Activated T-cell treated with anti-CD3 and anti-CD28 coated beads for 48 hours (primary cell): ENCODE data around the gene ATE1.
"Not testable (repeated sequence)": the region's sequence is repeated elsewhere in the genome, so short reads cannot be mapped to it uniquely, and the experiment has no call there.

ENCODE experiments used
- DNase-seq: peaks from one replicate; pipeline ENCODE4 v3.0.0-alpha.2; 2020; ENCODE audit warnings: low read depth

Gene ATE1

DNA sequence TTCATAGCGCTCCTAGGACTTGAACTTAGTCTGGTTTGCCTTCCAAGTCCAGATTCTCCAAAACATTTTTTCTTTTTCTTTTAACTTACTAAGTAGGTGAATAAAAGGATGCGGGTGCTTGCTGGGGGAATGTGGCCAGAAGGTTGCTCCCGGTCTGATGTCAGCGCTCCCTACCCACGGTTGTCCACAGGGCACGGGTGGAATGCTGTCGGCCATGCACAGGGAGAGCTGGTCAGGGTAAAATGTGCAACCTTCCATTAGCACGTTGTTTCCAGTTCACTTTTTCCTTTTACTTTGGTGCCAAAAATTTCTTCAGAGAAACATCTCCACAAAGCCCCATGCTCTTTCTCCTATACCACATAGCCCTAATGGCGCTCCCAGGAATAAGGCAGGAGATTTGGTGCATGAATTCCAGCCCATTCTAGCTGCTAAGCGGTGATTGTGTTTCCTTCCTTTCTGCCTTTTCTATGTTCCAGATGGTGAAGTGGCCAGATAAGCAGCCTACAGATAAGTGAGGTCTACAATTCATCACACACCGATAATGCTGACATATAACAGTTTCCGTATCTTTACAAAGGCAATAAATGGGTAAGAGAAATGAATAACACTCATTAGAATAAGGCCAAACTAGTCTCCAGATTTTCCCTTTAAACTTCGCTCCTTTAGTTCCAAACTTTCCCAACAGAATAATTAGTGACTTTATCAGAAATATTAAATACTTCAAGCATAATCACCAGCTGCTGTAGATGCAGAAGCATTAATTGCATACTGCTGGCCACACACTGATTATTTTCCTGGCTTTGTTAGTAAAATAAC, 191.3 kb downstream of the ATE1 start:
- no peak for DNase-seq

DNA sequence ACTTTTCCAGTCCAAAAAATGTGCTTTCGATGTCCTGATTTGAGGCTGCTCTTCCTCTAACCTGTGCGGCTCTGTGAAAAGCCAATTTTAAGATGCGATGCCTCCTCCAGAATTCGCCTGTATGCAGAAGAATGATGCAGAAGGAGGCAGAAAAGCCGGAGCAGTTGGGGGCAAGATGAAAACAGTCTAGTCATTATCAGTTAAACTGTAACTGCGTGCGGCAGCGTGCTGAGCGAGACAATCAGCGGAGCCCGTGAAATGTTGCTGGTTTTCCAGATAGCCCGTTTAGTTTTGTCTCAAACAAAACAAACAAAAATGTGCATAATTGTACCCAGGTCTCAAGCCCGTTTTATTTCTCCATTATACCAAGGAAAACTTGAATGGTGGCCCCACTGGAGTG, 192.6 kb downstream of the ATE1 start:
- no peak for DNase-seq

DNA sequence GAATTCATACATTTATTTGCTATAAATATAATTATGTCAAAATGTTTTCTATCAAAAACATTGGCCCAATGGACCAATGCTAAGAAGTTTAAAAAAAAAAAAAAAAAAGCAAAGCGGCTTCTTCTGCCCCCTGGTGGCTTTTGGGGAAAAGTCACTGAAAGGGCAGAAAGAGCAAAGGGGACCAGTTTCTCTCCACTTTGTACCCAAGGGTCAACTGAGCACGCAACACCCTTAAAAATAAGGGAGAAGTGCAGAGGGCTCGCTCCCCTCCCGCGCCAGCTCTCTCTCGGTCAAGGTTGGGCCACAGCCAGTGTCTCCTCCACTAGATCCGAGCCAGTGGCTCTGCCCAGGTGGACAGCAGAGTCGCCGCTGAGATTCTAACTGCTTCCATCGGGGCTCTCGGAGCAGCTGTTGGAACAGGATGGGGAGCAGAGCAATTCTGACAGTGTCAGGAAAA, 193.2 kb downstream of the ATE1 start:
- DNase-seq, result no peak

DNA sequence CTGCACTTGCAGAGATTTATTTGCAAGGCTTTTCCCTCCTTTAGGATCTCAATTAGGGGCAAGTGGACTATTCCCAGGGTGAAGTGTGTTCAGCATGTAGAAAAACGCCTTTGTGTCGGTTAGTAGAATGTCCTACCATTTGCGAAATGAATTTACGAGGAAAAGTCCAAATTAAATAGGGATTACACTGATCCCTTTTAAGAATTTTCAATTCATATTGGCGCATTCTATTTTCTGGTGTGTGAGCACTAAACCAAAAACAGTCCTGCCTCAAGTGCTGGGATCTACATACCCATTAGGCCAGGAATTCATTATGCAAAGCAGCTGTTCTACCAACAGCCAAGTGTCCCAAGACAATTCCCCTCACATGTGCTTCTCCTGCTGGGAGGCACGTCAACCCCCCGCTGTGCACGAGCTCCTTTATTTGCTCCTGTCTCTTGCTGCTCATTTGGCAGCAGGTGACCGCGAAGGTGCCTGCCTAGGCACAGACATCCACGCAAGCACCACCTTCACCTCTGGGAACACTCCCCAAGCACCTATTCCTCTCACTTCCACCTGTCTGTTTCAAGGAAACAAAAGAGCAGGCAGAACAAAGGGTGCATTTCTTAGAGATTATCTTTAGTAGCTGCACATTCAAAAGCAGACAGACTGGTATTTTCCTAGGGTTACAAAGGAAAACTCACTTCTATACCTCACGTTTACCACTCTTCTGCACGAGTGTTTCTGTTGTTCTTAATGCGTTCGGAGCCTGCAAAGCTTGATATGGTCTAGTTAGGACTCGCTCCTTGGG, 195.0 kb downstream of the ATE1 start:
- DNase-seq, result no peak

DNA sequence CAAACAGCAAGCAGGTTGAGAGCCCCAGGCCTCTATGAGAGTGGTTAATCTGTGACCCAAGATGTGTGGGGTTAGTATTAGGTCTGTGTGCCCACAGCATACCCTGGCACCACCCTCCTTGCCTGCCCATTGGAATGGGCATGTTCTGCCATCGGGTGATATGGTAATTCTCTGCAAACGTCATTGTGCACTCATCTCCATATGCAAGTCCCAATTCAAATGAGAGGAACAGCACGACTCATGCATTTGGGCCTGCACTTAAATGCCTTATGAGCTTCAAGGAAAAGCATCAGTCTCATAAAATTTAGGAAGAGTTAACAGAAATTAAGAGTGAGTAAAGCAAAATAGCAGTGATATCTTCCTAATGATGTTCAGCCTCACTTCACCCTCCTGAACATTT, 195.7 kb downstream of the ATE1 start:
- no peak for DNase-seq

DNA sequence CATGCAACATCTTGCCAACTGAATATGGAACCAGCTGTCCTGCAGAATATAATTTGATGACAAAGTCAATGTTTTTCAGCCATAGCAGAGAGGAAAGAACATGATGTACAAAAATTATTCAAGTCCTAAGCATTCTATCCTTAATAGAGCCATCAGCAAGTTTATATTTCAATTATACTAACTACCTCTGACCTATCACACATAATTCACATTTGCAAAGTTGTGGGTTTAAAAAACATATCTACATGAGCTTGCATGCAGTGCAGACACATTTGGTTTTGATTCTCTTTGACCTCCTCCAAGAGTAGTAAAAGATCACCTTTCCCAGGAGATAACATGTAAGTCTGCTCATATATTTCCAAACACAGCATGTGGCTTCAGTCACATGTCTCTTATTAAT, 203.5 kb downstream of the ATE1 start:
- no peak for DNase-seq

DNA sequence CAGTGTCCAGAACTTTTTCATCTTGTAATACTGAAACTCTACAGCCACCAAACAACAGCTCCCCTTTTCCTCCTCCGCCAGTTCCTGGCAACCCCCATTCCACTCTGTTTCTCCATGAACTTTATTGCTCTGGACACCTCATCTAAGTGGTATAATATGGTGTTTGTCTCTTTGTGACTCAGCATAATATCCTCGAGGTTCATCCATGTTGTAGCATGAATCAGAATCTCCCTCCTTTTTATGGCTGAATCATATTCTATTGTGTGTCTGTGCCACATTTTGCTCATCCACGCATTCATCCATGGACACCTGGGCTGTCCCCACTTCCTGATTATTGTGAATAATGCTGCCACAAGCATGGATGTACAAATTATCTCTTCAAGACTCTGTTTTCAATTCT, 205.2 kb downstream of the ATE1 start:
- DNase-seq, result no peak

DNA sequence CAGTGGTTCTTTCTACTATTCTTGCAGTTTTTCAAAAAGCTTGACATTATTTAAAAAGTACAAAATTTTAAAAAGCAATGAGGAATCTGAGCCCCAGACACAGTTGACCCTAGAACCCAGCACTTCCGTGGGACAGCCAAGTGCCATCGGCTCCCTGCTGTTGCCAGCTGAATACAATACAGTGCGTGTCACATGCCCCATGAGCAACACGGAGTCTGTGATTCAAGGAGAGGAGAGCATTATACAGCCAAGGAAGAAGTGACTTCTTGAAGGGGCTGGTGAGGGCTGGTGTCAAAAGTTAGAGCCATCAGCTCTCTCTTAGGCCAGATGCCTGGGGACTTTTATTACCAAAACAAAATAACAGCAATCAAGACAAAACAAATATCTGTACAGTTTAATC, 206.6 kb downstream of the ATE1 start:
- DNase-seq, result no peak

DNA sequence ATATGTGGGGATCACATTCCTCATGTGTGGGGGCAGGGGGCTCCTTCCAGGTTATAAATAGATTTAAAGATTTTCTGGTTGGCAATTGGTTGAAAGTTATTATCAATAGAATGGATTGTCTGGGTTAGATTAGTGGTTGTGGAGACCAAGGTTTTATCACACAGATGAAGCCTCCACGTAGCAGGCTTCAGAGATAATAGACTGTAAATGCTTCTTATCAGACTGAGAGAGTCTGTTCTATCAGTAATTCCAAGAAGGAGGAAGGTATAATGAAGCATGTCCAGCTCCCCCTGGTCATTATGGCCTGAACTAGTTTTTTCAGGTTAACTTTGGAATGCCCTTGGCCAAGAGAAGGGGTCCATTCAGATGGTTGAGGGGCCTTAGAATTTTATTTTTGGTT, 211.9 kb downstream of the ATE1 start:
- DNase-seq, result no peak

DNA sequence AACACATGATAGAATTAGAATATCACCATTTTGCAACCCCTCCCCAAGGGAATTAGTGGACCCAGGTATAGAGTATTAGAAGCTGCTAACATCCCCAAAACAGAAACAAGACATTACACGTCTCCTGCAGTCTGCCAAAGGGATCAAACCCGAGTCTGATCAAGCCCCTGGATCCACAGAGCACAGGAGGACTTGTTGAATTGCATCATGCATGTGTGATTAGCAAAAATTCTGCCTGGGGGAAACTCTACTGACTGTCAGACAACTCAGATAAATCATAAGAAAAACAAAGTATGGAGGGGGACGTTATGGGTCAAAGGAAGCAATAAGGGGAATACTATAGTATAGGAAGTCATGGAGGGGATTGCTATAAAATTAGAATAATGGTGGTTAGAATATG, 212.8 kb downstream of the ATE1 start:
- no peak for DNase-seq

DNA sequence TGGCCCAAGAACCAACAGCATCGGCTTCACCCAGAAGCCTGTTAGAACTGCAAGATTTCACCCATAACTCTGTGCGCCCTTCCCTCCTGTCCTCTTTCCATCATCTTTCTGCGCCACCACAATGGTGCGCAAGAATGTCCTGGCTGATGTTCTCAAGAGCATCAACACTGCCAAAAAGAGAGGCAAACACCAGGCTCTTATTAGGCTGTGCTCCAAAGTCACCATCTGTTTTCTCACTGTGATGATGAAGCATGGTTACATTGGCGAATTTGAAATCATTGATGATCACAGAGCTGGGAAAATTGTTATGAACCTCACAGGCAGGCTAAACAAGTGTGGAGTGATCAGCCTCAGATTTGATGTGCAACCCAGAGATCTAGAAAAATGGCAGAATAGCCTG, 214.3 kb downstream of the ATE1 start:
- DNase-seq, result no peak

DNA sequence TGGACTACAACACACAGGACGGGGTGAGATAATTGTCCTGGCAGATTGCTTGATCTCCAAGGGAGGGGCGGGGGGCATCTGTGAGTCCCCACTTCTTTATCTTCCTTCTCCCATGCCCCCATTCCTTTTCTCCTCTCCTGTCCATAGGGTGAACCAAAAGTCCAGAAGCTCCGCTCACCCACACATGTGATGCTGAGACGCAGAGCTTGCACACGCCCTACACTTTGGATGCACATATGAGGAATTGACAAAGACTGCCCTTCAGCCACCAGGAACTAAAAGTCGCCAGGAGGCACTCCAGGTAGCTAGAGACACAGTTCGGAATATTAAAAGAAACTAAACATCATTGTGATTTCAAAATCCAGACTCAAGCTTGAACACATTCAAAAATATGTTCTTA, 216.9 kb downstream of the ATE1 start:
- no peak for DNase-seq

DNA sequence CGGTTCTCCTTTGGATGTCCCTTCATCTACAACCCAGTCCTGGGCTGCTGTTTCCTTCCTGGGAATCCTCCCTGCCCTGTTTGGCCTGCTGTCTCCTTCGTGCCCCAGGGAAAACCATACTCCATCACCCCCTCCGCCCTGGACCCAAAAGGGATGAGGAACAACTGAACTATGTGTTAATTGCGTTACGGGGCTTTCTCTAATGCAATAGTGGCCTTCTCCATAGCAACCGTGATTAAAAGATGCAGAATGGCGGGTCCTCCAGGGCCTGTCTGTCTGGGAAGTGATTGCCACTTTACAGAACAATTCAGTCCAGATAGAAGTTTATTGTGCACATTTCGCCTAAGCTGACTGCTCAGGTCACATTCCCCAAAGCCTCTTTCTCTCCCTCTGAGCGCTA, 217.6 kb downstream of the ATE1 start:
- DNase-seq, result no peak

DNA sequence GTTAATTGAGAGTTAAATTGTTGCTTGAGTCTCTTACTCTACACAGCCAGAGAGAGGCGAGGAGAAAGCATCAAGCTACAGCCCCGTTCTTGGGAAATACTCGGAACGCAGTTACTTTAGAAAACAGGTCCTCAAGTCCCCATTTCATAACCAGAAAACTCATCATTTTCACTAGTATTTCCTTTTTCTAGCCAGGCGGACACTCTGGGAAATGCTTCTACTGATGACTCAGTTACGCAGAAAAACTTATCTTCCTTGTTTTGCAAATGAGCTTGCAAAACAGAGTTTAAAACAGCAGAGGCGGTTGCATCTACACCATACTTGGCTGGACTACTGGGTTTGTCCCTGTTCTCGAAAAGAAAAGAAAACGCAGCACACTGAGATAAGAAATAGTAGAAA, 218.2 kb downstream of the ATE1 start:
- DNase-seq, result no peak

DNA sequence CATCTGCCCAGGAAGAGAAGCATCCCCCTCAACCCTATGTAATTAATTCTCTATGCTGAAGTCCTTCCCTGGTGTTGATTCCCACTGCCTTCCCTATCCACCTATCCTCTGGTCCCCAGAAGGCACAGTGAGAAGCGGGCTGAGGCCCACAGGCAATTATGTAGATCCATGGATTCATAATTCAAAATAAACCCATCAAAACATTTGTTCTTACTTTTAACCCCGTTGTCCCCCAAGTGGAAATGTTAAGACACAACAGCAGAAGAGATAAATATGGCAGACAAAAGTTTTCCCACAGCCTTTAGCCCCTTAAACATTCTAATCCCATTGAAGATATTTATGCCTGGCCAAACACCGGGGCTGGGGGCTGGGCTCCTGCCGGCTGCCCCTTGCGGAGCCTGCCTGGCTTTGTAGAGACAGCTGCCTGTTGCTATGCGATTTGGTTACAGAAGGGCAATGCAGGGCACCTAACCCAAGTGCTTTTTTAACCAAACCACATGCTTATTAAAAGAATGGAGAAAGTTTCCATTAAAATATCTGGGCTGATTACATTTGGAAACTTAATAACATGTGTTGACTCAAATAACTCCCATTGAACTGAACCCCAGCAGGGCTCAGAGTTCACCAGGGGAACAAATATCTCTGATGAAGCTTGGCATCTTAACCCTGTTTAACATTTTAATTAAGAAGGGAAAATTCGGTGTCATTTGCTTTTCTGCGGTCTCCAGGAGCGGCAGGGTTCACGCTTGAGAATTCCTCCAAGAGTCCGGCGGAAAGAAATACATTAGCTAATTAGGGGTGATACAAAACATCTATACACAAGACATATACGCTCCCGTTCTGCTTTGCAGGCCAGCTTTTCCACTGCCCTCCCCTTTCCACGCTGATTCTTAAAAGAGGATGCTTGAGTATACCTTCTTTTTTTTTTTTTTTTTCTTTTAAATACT, 218.8 kb downstream of the ATE1 start:
- no peak for DNase-seq

DNA sequence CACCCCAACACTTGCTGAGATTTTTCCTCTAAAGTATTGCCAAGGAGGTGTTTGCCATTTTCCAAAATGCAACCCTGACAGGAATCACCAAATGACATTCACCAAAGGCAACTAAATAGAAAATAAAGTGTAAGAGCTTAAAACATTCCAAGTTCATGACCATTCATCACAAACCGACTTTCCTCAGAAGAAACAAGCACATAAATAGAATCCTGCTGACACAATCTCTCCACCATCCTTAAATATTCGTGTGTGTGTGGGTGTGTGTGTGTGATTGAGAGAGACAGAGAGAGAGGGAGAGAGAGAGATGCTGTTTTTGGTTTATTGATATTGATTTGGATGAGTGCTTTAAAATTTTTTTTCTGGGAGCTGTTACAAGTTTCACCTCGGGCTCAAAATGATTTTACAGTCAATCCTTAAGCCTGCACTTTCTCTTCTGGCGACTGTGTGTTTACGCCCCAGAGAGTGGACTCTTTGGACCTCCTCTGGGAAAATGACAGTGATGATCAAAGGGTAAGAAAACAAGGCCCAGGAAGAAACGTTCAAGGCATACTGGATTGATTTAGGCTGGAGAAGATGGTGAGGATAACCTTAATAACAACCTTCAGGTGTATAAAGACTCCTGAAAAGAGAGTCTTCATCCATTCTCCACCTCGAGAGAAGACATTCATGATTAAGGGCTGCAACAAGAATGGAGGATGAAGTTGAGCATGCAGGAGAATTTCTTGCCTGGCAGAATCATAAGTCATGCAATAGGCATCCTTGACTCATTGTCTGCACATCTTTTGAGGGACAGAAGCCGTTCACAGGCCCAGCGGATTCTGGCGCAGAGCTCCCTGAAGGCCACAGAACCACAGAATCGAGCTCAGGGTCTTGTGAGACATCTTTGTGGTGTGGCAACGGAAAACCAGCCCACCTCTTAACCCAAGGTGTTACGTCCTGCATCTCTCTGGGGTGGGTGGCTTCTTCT, 225.2 kb downstream of the ATE1 start:
- no peak for DNase-seq

DNA sequence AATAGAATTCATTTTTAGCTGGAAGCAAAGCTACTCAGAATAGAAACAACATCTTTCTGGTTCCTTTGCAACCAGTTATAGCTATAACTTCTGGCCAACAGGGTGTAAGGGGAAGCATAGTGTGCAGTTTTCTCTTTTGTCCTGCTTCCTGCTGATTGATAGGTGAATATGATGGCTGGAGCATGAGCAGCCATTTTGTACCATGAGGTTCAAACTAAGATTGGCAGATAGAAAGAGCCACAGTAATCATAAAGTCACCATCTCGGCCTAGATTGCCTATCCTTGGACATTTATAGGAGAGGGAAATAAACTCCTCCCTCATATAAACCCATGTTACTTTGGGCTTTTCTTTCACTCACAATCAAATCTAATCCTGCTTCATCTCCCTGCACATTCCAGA, 227.4 kb downstream of the ATE1 start:
- no peak for DNase-seq

DNA sequence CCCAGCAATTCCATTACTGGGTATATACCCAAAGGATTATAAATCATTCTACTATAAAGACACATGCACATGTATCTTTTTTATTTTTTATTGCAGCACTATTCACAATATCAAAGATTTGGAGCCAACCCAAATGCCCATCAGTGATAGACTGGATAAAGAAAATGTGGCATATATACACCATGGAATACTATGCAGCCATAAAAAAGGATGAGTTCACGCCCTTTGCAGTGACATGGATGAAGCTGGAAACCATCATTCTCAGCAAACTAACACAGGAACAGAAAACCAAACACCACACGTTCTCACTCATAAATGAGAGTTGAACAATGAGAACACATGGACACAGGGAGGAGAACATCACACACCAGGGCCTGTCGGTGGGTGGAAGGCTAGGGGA, 228.1 kb downstream of the ATE1 start:
- not testable (repeated sequence) for DNase-seq

DNA sequence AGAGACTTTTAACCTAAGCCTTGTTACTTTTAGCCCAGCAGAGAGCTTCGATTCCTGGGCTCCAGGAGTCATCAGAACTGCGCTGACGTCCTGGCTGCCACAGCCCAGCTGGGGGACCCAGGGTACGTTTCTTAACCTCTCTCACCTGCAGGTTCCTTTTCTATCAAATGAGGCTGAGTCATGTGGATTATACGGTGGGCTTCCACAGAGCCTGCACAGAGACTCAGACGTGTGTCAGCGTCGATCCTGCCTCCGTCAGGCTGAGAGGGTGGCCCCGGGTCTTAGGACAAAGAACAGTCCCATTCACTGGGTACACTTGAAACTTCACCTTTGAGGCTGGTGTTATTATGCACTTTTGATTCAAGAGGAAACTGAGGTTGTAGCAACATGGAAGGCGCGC, 228.9 kb downstream of the ATE1 start:
- DNase-seq, result no peak

DNA sequence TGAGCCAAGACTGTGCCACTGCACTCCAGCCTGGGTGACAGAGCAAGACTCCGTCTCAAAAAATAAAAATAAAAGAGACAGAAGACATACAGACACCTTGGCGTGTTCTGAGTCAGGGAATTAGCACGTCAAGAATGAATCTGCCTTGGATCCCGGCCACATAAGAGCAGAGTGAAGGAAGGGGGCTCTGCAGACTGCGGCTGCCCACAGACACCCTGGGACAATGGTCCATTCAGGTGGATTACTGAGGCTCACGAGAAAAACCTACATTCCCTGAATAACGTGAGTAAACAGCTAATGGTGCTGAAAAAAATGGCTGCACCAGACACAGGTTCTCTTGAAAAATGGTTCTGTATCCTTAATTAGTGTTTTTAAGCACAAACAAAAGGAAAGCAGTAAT, 229.5 kb downstream of the ATE1 start:
- DNase-seq, result no peak

DNA sequence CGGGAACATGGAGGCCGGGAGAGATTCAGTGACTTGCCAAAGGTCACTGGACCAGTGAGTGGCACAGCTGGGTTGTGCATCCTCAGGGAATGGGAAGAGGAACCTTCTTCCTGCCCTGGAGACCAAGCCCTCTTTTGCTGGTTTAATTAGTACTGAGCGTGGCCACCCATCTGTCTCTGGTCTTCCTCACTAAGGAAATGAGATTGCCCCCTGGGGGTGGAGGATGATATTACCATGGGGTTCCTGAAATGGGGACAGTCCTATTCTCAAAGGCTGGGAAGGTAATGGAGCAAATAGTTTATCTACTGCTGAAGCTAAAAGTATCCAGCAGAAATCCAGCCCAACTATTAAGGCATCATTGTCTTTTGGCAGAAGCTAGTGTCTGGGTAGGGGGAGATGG, 231.0 kb downstream of the ATE1 start:
- DNase-seq, result peak; percentile 15
